Gastroesophageal sphincter (tissue), 3 donors: Measurements from ENCODE around the gene ARL13B.

Experiments
- POLR2A ChIP-seq, 2 donors: fragments of 450-650 bp; IDR thresholded peaks; one replicate each; pipeline ENCODE4 v1.6.1; 2017; ENCODE audit warnings: antibody characterized with exemption in 2 of 2, mild to moderate bottlenecking in 2 of 2, moderate library complexity in 1 of 2
- TF ChIP-seq, protein P1 (sequence below), 4 experiments: fragments of 200-600 bp in 2 of 4; fragments of 450-650 bp in 2 of 4; sonication (generic) in 1 of 4; IDR thresholded peaks; one replicate each; pipeline ENCODE4 v1.5.1; 2017 to 2019; ENCODE audit warnings: antibody characterized with exemption in 4 of 4, mild to moderate bottlenecking in 2 of 4, moderate library complexity in 2 of 4

DNA sequence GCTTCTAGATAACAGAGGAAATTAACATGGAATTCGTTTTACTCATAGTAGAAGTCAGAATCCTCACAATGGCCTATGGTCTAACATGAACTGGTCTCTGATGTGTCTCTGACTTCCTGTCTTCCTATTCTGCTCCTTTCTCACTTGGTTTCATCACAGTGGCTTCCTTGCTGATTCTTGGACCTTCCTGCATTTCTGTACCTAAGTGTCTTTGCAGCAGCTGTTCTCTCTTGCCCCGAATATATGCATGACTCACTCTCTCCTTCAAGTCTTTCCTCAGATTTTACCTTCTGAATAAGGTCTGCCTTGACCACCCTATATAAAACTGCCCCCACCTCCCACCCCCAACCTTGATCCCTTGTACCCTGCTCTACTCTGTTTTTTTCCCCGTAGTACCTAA lies 14.1 kb downstream of the ARL13B start:
- TF ChIP-seq, protein P1, sequence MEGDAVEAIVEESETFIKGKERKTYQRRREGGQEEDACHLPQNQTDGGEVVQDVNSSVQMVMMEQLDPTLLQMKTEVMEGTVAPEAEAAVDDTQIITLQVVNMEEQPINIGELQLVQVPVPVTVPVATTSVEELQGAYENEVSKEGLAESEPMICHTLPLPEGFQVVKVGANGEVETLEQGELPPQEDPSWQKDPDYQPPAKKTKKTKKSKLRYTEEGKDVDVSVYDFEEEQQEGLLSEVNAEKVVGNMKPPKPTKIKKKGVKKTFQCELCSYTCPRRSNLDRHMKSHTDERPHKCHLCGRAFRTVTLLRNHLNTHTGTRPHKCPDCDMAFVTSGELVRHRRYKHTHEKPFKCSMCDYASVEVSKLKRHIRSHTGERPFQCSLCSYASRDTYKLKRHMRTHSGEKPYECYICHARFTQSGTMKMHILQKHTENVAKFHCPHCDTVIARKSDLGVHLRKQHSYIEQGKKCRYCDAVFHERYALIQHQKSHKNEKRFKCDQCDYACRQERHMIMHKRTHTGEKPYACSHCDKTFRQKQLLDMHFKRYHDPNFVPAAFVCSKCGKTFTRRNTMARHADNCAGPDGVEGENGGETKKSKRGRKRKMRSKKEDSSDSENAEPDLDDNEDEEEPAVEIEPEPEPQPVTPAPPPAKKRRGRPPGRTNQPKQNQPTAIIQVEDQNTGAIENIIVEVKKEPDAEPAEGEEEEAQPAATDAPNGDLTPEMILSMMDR (IDR thresholded peaks at IDR 0.05) = no peak
- TF ChIP-seq POLR2A (IDR thresholded peaks at IDR 0.05) = no peak
